HG03520 (cell line): ENCODE results near the gene RPTOR.
"Not testable (repeated sequence)": the region's sequence is repeated elsewhere in the genome, so short reads cannot be mapped to it uniquely, and the experiment has no call there.

ENCODE experiments used
- ATAC-seq: cut with Tn5 transposase; IDR thresholded peaks from one replicate; pipeline ENCODE4 v1.9.1; 2021; ENCODE audit warnings: mild to moderate bottlenecking, moderate library complexity; ENCODE audit not compliant: unreplicated experiment

RPTOR gene

DNA sequence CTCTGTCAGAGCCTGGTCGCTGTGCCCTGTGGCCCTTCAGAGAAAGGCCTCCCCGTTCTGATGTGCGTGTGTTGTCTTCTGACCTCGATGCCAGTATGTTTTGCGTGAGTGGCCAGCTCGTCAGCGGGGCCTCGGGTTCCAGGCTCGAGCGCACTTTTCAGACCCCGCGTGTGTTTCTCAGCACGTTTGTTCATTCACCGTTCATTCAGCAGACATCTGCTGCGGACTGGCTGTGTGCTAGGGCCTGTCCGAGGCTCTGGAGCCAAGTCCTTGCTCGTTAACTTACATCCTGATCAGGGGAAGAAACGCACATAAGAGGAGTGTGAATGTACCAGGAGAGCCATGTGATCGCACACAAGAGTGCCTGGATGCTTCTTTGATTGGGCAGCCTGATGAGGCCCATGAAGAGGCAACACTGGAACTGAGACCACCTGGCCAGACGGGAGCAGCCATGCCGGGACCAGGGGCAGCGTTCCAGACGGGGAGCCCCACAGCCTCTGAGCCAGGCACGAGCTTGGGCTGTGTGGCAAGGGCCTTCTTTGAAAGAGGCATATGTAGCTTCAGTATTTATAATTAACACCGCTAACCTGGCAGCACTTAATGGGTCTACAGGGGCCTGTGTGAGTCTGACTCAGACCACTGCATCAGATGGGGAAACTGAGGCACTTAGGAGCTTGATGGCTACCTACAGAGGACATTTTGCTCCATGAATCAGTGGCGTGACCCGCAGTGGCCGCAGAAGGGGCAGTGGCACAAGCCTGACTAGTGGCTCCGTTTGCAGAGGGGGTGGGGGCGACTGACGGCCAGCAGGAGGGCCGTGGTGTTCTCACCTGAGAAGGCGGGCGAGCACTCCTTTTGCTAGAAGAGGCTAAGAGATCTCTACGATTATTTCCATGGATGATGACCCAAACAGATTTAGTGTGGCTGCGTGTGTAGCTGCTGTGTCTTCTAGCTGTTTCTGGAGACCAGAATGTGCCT is 259.1 kb downstream of the RPTOR start:
- no peak for ATAC-seq

DNA sequence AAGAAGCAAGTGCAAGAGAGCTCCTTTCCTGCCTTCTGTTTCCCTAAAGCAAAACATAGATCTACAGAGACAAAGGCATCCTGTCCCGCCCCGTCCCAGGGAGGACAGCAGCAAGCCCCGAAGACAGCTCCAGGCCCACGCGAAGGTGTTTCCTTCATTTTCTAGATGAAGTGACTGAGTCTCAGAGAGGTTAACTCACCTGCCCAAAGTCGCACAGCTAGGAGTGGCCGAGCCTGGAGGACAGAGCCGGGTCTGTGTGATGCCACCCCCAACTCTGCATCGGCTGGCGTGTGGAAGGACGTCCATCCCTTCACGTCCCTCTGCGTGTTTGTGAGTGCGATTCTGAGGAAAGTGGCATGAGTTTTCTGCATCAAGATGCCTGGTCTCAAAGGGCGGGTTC is 259.8 kb downstream of the RPTOR start:
- no peak for ATAC-seq

DNA sequence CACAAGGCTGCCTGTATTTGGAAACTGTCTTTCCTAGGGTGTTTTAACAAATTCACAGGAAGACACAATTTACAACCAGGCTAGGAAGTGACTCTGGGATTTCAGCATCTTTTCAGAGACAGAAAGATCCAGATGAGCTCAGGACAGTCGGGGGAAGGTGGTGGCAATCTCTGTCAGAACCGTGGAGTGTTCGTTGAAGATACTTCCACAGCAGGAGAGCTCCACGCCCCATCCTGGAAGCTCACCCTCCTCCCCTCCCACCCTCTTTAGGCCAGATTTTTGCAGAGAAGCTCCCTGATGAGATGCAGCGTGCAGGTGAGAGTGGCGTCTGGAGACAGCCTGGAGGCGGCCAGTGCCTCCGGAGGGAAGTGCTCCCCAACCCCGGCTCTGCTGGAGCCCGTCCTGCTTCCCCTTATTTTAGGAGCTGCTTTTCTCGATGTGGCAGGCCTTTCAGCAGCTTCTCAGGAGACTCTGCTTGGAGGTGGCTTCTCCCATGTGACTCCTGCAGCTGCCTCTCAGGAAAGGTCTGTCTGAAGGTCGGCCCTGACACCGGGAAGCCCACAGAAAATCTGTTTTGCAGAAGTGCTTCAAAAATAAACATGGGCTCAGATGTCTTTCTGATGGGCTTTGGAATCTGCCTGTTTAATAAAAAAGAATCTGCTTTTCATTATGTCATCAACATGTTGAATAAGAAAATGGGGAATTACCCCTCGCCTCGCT is 260.6 kb downstream of the RPTOR start:
- ATAC-seq, result no peak

DNA sequence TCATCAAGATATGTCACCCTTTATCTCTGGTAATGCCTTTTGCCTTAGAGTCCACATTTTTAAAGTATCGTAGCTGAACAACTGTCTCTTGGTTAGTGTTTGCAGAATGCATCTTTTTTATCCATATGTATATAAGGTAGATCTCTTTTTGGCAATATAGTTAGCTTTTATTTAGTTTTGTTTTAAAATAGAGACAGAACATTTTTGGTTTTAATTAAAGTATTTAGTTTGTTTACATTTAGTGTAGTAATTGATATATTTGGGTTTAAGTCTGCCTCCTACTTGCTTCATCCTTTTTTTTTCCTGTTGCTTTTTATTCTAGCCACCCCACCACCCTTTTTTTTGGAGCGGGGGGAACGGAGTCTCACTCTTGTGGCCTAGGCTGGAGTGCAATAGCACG is 262.4 kb downstream of the RPTOR start:
- ATAC-seq, result no peak

DNA sequence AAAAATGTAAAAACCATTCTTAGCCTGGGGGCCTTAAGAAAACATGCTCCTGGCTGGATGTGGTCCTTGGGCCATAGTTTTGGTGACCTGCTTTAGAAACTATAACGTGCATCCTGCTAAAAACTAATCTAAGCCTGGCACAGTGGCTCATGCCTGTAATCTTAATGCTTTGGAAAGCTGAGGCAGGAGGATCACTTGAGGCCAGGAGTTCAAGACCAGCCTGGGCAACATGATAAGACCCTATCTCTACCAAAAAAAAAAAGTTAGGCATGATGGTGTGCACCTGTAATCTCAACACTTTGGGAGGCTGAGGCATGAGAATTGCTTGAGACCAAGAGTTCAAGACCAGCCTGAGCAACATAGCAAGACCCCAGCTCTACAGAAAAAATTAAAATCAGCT is 263.2 kb downstream of the RPTOR start:
- no peak for ATAC-seq

DNA sequence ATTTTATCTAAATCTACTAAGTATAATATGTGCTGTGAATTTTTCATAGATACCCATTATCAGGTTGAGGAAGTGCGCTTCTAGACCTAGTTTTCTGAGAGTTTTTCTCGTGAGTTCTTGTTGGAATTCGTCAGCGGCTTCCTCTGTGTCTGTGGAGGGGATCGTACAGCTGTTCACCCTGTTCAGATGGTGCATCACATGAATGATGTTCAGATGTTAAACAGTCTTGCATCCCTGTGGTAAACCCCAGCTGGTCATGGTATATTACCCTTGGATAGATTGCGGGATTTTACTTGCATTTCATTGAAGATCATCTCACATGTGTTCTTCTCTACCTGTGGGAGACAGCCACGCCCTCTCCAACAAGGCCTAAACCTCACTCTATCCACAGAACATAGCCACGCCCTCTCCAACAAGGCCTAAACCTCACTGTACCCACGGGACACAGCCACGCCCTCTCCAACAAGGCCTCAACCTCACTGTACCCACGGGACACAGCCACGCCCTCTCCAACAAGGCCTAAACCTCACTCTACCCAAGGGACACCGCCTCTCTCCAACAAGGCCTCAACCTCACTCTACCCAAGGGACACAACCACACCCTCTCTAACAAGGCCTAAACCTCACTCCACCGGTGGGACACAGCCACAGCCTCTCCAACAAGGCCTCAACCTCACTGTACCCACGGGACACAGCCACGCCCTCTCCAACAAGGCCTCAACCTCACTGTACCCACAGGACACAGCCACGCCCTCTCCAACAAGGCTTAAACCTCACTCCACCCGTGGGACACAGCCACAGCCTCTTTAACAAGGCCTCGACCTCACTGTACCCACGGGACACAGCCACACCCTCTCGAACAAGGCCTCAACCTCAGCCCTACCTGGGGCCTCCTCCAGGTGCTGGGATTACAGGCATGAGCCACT is 266.8 kb downstream of the RPTOR start:
- no peak for ATAC-seq

DNA sequence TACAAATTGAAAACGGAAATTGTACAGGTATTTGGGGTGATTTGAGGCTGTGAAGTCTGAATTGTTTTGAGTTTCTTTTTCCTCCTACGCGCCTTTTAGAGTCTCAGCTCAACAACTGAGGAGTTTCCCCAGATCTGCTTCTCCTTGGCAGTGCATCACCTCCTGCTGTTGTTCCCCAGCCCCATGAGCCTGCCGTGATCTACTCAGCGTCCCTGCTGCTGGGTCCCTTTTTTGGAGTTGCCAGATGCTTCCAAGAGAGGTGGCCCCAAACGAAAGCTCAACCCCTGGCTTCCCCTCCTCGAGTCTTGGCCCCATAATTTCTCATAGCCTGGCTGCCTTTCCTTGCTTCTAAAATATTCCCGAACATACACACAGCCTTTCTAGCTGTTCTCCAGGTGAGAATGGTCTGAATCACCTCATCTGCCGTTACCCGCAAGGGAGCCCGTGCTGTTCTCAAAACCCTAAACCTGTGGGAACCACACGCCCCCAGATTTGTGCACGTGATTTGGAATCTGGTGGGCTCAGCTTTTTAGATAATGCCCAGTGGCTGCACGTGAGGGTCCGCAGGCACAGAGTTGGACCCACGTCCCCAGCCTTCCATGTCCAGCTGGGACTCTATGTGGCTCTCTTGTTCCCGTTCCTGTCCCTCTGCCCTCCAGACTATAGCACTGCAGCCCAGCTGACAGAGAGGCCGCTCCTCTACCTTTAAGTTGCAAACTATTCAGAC is 267.9 kb downstream of the RPTOR start:
- no peak for ATAC-seq

DNA sequence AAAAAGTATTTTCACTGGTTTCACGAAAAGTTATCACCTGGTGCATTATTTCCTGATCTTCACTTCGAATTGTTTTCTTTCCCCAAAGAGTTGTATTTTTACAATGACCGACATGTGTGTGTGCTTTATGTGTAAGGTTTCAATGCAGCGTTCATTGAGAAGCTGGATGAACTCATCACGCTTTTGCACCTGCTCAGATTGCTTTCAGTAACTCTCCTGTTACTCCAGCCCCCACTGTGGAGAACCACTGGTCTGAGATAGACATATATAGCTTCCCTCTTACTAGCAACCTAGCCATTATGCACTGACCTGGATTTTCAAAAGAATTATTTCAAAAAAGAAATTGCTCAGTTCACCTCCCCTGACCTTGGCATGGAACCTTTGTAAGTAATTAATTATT is 268.7 kb downstream of the RPTOR start:
- no peak for ATAC-seq

DNA sequence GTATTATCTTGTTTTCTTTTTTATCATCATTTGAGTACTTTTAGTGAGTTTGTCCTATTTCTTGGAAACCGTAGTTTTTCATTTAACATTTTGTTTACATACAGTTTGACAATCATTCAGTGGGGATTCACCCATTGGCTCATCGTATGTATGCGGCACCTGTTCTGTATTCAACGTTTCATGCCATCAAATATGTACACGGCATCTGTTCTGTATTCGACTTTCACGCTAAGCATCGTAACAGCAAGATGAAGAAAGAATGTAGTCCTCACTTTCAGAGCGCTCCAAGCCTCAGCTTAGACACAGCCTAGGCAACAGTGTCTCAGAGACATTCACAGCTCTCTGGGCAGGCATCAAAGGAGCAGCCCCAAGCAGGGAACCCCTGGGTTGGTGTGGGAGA is 269.9 kb downstream of the RPTOR start:
- ATAC-seq, result no peak

DNA sequence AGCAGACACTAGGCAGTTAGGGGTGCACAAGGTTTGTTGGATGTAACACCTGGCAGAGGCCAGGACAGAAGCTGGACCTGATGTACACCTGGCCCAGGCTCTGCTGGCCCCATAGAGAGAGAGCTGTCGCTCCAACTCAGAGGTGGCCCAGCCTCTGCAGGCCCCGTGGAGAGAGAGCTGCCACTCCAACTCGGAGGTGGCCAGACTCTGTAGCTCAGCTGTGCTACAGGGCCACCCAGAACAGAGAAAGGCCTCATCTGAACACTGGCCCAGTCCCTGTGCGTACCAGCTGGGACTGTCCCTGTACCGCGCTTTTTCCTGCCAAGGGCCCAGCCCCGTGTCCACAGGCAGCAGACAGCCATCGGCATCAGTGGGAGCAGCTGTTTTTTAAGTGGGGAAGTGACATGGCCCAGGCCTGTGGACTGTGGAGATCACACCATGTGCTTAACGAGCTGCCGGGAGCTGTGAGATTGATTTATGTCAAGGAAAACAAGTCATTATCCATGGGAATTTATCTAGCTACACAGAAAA is 270.6 kb downstream of the RPTOR start:
- no peak for ATAC-seq

DNA sequence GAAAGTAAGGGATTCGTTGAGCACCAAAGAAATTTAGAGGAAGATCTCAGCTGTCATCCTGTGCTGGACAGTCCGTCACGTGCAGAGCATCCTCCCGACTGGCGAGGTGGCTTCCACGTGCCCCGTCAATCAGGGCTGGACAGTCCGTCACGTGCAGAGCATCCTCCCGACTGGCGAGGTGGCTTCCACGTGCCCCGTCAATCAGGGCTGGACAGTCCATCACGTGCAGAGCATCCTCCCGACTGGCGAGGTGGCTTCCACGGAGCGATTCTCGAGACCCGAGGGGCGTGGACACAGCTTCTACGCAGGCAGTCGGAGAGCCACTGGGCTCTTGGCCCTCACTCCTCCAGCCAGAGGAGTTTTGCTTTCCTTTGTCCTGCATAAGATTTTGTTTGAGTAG is 271.1 kb downstream of the RPTOR start:
- not testable (repeated sequence) for ATAC-seq

DNA sequence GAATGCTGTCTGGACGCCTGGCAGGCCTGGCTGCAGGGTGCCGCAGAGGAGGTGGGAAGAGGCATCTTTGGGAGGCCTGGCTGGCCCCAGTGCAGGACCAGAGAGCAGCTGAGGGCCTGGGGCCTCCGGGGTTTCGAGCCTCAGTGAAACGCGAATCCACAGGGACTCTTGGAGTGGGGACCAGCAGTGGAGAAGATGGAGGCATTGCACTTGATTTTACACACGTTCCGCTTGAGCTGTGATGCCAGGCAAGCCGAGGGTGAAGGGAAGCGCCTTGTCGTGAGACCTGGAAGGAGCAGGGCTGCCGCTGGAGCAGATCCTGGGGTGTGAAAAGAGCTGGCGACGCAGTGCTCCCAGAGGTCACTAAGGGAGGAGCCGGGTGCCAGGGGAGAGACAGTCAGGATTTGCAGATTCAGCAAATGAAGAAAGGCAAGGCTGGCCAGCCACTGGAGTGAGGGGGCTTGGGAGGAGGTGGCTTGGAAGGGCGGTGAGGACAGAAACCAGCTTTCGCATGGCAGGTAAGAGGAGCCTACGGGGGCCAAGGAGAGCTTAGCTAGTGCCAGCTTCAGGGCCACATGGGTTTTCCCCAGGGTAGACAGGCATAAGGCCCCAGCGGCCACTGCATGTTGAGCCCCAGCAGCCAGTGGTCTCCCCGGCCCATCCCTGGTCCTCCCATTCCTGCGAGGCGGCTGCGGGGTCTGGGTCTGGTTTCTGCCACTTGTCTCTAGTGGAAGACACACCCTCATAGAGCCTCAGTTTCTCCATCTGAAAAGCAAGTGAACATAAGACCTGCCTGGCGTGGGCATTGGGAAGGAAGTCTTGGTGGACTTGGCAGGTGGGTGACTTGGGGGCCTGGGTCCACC is 271.8 kb downstream of the RPTOR start:
- ATAC-seq, result no peak

DNA sequence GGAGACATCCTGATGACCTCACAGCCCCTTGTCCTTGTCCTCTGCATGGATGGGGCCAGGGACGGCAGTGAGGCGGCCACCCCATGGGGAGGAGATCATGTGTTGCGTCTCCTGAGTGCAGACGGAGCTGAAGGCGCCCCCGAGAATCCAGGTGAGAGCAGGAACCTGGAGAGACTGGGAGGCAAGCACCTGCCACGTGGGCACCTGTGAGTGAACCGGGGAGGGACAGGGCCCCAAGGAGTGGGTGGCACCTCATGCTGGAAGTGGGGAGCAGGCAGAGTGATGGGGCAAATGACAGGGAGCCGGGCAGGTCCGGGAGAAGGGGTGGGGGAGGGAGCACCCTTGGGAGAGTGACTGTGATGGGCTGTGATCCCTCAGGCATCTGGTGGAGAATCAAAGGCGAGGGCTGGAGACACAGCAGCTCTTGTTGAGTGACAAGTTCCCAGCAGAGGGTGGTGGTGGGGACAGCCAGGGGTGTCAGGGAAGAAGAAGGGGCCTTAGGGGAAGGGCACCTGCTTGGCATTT is 272.7 kb downstream of the RPTOR start:
- ATAC-seq, result no peak

DNA sequence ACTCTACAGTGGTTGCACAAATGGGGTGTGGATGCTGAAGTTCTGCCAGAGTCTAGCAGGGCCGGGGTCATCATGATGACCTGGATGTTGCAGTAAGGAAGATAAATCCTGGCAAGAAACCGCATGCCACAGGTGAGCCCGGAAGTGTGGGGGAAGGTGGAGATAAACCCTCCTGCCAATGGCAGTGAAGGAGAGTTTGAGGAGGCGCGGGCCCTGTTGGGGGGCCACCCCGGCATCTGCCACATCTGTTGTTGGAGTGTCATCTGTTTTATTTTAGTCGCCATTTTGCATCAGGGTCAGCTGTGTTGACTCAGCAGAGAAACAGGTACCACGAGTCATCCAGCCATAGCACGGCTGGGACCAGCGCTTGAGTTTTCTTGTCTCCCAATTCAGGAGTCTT is 273.2 kb downstream of the RPTOR start:
- ATAC-seq, result no peak

DNA sequence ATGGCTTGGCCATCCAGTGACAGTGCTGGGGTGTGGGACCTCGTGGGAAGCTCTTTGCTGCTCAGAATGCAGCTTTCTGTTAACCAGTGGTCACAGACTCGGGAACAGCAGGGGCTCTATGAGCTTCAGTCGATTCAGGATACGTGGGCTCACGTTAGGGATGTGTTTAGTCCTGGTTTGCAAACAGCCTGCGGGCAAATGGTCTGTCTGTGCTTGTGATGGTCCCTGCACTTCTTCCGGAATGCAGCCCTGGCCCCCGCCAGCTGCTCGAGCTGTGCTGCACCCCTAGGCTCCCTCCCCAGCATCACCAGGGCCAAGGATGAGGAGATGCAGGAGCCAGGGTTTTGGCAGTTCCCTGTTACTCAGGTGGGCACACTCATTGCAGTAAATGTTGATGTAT is 274.2 kb downstream of the RPTOR start:
- ATAC-seq, result no peak

DNA sequence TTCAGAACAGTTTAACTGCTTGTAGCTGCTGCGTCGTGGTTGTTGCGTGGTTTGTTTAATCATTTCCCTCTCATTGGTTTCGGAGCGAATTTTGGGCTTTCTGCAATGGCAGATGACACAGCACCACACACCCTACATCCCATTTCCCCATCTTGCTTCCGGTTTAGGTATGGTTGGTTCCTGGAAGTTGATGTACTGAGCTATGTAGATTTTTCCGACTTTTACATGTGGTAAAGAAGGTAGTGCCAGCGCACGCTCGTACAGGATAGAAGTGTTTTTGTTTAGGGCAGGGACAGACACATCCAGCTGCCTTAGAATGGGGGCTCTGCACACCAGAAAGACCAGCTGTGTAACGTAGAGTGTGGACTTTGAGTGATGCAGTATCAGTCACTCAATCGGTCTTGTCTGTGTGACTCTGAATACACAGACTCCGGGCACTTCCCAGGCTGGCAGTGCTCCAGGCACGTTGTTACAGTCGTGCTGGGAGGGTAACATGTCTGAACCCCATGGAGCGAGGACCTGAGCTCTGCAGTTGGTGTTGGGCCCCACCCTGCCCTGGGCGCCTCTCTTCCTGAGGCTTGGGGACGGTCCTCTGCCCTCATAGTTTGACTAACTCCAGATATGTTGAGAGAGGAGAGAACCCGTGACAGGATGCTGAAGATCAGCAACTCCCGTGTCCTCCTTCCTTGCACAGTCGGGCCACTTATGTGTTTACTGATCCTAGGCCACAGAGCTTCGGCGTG is 275.0 kb downstream of the RPTOR start:
- ATAC-seq, result no peak

DNA sequence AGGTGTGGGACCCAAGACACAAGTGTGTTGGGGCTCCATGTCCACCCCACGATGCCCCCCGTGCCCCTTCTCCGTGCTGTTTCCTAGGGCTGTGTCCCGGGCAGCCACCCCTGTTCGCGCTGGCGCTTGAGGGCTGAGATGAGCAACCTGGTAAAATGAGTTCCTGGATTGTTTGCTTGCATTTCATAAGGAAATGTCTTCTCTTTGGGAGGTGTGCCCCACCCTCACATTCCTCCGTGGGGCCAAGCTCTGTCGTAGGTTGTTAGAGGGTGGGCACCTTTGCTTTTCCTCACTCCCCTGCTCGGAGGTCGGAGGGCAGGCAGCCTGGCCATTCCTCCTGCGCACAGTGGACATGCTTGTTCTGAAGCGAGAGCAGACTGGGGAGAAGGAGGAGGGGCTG is 275.7 kb downstream of the RPTOR start:
- ATAC-seq, result no peak

DNA sequence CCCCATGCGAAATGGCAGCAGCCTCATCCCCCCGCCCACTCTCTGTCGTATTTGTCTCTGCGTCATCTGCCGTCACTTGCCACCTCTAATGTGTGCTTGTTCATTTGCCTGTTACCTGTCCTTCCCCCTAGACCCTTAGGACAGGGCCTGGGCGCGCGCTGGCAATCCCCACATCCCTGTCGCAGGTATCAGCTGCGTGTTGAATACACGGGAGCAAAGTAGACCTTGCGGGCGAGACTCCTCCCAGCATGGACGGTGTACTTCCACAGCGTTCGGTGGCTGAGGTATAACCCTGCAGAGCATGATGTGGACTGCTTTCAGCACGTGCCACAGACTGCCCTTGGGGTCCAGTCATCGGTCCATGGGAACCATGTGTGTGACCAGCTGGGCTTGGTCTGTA is 276.9 kb downstream of the RPTOR start:
- ATAC-seq, result no peak
